Stimulated activated CD4-positive, alpha-beta T cell treated with anti-CD3 and anti-CD28 coated beads, TNF-alpha, amount 100 ng/mL, for 24 hours (primary cell): ENCODE data around the gene MYO9A.
A peak's percentile ranks its signal among the peaks of the same experiment; 100 is the strongest.

Source experiments
- DNase-seq, 3 experiments: peaks; one replicate each; pipeline ENCODE4 v3.0.0-alpha.2; 2020; ENCODE audit warnings: low read depth in 3 of 3

Gene MYO9A

GRCh38 chr15:71809346-71809745 lies 308.6 kb downstream of the MYO9A start:
- DNase-seq, result no peak

DNA sequence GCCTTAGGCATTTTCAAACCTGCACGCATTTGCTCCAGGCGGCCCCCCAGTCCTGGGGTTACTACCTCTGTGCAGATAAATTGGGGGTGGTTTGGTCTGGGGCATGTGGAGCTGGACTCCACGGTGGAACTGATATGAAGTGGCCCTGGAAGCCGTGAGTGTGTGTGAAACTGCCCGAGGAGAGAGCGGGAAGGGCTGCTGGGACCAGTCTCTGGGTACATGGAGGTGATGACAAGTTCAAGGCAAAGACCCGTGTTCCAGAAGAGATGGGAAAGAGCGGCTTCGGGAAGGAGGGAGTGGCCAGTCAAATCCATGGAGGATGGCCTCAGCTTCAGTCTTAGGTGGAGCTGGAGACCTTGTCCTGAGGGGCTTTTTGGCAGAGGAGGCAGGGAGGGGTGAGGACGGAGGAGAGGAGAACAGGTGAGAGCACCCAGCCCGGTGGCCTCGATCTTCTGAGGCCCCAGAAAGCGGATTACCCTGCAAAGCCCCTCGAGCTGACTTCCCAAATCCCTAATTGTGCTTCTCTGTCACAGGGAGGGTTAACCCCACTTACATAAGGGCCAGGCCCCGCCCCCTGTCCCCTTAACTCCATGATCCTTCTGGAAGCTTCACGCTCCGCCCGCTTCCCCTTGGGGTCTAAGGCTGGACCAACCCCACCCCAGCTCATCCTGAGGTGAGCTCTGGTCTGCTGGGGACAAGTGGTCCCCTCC lies 309.5 kb downstream of the MYO9A start:
- no peak for DNase-seq

DNA sequence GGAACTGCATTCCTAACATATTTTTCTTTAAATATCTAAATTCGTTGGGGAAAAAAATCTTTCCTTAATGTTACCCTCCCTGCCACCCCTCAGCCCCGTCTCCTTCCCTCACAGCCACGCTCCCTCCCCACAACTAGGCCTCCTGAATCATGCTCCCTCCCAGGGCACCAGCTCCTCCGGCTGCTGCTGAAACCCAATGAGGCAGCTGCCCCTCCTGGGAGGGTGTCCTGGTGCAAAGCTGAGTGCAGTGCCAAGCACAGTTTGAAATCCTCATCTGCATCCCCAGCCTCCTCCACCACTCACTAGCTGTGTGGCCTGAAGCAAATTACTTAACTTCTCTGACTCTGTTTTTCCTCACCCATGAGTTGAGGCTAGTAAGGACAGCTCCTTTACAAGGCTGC lies 310.3 kb downstream of the MYO9A start:
- no peak for DNase-seq

DNA sequence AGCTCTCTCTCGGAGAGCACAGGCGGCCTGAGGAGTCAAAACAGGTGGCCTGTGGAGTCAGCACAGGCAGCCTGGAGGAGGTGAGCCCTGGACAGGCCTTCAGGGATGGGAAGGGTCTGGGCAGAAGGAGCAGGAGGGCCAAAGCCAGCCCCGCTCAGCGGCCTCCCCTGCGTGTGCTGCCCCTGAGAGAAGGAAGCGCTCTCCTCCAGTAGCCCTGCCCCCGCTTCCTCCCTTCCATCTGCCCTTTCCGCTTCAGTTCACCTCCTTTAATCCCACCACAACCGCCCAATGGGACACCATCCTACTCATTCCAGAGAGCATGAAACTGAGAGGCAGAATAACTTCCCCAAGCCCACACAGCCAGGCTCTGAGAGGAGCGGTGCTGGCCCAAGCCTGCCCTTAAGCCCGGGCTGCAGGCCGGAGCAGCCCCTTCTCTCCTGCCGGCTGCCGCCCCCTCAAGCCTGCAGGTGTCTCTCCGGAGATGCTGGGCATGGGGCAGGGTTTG lies 310.8 kb downstream of the MYO9A start:
- no peak for DNase-seq

DNA sequence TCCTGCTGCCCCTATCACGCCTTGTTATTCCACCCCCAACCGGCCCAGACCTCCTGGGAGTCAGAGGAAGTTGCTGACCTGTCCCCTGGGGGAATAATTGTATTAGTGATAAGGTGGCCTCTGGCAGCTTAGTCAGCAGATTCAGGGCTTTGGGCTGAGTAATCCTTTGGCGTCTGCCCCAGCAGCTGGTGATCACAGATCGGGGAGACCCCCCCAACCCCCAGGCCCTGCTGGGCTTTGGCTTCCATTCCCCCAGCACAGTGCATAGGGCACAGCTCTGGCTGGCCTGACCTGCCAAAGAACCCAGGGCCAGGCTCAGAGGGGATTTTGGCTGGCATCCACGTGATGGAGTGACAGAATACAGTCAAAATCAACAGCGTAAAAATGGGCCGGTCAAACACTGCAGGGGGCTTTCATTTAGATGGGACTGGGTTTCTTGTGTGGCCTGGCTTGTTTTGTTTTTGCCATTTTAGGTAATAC lies 311.5 kb downstream of the MYO9A start:
- DNase-seq, result no peak

- DNase-seq, result no peak
These were observed 313.1 kb downstream of the MYO9A start for GRCh38 chr15:71804695-71805470.

- DNase-seq, result no peak
These were observed 313.7 kb downstream of the MYO9A start for GRCh38 chr15:71804226-71804625.

DNA sequence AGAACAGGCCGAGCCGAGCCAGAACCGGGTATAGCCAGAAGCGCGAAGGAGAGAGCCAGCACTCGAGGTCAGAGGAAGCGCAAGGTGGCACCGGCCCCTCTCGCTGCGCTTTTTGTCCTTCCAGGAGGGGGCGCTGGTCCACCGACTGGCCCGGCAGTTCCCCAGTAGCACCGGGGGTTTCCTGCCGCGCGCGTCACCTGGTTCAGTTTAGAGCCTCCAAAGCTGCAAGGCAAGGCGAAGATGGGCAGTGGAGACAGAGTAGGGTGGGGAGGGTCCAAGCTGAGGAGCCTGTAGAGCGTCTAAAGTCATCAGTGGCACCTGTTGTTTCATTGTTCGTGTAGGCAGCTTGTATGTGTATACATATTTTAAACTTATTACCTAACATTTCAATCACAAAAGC lies 315.2 kb downstream of the MYO9A start:
- peak in 1 of 3 experiments; percentile 41 for DNase-seq

- no peak for DNase-seq
These were observed 315.9 kb downstream of the MYO9A start for GRCh38 chr15:71801935-71802655.

DNA sequence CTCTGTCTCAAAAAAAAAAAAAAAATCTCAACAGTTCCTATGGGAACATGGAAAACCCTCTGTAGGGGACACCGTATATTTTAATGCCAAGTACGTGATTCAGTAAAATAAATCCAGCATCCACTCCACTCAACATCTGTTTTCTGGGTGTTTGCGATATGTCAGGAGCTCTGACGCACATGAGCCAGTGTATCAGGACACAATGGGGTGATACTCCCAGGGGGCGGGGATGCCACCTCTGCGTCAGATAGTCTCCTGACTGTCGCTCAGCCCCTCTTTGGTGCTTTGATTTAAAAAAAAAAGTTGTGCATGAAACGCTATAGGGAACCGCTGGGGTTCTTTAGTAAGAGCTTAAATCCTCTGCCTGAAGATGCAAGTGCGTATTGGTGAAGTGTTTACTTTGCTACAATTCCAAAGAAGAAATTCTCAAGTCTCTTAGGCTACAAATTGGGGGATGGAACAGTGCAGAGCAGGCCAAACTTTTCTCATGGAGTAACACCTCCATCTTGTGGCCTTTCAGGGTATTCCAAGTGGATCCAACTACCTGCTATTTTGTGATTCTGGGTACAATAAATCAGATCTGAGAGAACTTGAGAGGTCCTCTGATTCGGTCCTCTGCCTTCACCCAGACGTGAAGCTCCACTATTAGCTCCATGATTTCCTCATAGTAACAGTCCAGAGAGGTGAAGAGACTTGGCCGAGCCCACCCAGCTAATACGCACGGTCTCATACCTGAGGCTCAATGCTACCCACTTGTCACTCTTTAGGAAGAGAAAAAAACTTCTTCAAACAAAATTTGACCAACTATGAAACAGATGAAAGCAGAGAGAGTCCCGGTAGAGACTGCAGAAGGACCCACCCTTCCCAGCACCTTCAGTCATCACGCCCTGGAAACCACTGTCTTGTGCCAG lies 316.9 kb downstream of the MYO9A start:
- DNase-seq, result no peak

GRCh38 chr15:71800190-71800589 lies 317.8 kb downstream of the MYO9A start:
- DNase-seq, result no peak

DNA sequence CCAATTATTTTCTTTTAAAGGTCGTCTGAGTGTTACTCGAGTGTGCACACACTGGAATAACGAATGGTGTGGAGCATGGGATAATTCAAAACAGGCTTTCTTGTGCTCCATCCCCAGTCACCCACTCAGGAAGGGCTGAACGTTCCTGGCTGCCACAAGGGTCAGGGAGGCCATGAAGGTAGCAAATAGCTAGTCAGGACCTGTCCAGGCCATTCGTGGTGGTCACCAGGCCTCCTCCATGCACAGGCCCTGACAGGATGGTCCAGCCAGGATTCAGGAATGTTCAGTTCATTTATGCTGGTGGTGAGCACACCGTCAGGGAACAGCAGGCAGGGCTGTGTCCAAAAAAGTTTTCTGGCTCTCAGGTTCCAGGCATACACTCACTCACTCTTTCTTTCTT lies 319.3 kb downstream of the MYO9A start:
- DNase-seq, result no peak

- no peak for DNase-seq
These were observed 325.4 kb downstream of the MYO9A start for GRCh38 chr15:71792521-71792920.

GRCh38 chr15:71791975-71792374 lies 326.0 kb downstream of the MYO9A start:
- DNase-seq, result no peak

DNA sequence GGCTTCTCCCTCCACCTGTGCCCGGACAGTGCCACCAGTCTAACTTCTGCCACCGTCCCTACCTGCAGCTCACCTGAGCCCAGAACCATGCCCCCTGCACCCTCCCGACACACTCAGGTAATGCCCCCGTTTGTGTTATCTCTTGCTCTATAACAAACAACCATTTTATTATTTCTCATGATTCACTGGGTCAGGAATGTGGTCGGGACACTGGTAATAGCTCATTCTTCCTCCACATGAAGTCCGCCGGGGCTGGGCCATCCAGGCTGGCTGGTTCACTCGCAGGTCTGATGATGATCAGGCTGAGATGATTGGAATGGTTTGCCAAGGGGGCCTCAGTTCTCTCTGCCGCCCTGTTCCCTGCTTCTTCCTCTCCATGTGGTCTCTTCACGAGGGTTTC lies 327.9 kb downstream of the MYO9A start:
- no peak for DNase-seq

DNA sequence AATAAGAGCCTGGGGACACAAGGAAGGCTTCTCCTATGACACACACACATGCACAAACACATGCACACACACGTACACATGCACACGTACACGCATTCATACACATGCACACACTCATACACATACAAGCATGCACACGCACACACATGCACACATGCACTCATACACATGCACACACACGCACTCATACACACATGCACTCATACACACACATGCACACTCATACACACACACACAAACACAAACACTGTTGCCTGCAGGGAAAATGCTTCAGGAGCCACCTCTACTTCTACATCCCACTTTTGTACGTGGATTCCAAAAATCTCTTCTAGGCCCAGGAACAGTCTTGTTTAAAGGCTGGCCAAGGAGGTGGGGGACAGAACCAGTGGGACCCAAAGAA lies 328.3 kb downstream of the MYO9A start:
- no peak for DNase-seq

- no peak for DNase-seq
These were observed 329.0 kb downstream of the MYO9A start for GRCh38 chr15:71788646-71789579.

GRCh38 chr15:71786673-71787072 lies 331.3 kb downstream of the MYO9A start:
- no peak for DNase-seq

DNA sequence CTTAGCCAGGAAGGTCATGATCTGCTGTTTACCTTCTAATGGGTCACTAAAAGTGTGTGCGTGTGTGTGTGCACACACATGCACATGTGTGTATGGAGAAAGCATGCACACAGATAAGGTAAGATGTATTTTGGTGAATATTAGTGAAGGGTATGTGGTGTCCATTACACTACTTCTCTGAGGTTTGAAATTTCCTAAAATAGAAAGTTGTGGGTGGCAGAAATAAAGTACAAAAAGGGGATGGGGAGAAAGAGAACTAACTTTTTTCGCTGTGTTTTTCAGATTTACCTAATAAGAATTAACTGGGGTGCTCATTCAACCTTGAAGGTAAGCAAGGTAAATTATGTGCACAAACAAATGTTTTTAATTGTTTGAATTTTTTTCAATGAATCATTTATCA lies 332.0 kb downstream of the MYO9A start:
- DNase-seq, result no peak

DNA sequence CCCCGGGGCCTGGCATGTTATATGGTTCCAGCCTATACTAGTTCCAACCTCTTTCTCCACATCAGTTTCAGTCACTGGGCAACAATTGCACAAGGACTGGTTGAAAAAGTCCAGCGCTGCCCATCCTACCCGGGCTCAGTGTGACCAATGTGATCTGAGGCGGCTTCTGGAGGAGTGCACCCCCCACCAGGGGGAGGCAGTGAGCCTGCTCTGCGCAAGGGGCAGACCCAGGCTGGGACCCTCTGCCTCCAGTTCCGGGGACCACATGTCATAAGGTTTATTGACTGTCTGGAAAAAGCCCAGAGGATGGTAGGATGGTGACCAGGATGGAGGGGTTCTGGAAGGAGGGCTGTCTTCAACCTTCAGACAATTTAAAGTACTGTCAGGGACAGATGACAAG lies 333.2 kb downstream of the MYO9A start:
- no peak for DNase-seq
